ENCODE data around the gene FAM170B.

FAM170B gene

GRCh38 chr10:49123981-49124950 lies 9.6 kb downstream of the FAM170B start:
- Histone ChIP-seq H3K79me2 (ENCODE audit: insufficient read depth, low read length) (no peaks in the 10 kb centered on the region), H3F3A (ENCODE audit: insufficient read depth, low read length) (no peaks in the 10 kb centered on the region), H3K4me2 (ENCODE audit: low read length) (no peak overlapping the region), H3K4me1 (ENCODE audit: insufficient read depth, low read length, severe bottlenecking) (no peaks in the 10 kb centered on the region), H3K9me2 (ENCODE audit: low read depth, low read length) (no peaks in the 10 kb centered on the region), H3K36me3 (ENCODE audit: insufficient read depth, low read length) (no peaks in the 10 kb centered on the region), H3K9ac (ENCODE audit: low read length) (no peak overlapping the region), H3K4me3 (ENCODE audit: low read depth, low read length, poor library complexity, severe bottlenecking) (no peak overlapping the region), H4K20me1 (ENCODE audit: insufficient read depth, low read length) (no peaks in the 10 kb centered on the region), H2AFZ (ENCODE audit: low read length) (no peak overlapping the region), H3K27me3 (ENCODE audit: insufficient read depth, low read length) (no peaks in the 10 kb centered on the region), H3K9me3 (ENCODE audit: low read length) (no peaks in the 10 kb centered on the region), H3K27ac (ENCODE audit: low read depth, low read length, poor library complexity, severe bottlenecking) (no peak overlapping the region)
- TF ChIP-seq, protein P1, sequence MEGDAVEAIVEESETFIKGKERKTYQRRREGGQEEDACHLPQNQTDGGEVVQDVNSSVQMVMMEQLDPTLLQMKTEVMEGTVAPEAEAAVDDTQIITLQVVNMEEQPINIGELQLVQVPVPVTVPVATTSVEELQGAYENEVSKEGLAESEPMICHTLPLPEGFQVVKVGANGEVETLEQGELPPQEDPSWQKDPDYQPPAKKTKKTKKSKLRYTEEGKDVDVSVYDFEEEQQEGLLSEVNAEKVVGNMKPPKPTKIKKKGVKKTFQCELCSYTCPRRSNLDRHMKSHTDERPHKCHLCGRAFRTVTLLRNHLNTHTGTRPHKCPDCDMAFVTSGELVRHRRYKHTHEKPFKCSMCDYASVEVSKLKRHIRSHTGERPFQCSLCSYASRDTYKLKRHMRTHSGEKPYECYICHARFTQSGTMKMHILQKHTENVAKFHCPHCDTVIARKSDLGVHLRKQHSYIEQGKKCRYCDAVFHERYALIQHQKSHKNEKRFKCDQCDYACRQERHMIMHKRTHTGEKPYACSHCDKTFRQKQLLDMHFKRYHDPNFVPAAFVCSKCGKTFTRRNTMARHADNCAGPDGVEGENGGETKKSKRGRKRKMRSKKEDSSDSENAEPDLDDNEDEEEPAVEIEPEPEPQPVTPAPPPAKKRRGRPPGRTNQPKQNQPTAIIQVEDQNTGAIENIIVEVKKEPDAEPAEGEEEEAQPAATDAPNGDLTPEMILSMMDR (IDR thresholded peaks at IDR 0.05; ENCODE audit: low read length) = no peak
- no peak for TF ChIP-seq EZH2 (IDR thresholded peaks at IDR 0.05; ENCODE audit: borderline replicate concordance, low read length)

- Histone ChIP-seq H3K9me2 (ENCODE audit: low read depth, low read length) (no peaks in the 10 kb centered on the region), H3K4me2 (ENCODE audit: low read length) (no peak overlapping the region), H3K36me3 (ENCODE audit: insufficient read depth, low read length) (no peaks in the 10 kb centered on the region), H3K4me1 (ENCODE audit: insufficient read depth, low read length, severe bottlenecking) (no peaks in the 10 kb centered on the region), H3K9ac (ENCODE audit: low read length) (no peak overlapping the region), H4K20me1 (ENCODE audit: insufficient read depth, low read length) (no peaks in the 10 kb centered on the region), H3K79me2 (ENCODE audit: insufficient read depth, low read length) (no peaks in the 10 kb centered on the region), H2AFZ (ENCODE audit: low read length) (no peak overlapping the region), H3F3A (ENCODE audit: insufficient read depth, low read length) (no peaks in the 10 kb centered on the region), H3K4me3 (ENCODE audit: low read depth, low read length, poor library complexity, severe bottlenecking) (no peak overlapping the region), H3K27ac (ENCODE audit: low read depth, low read length, poor library complexity, severe bottlenecking) (no peak overlapping the region), H3K9me3 (ENCODE audit: low read length) (no peaks in the 10 kb centered on the region), H3K27me3 (ENCODE audit: insufficient read depth, low read length) (no peaks in the 10 kb centered on the region)
- TF ChIP-seq, protein P1 (IDR thresholded peaks at IDR 0.05; ENCODE audit: low read length) = no peak
- no peak for TF ChIP-seq EZH2 (IDR thresholded peaks at IDR 0.05; ENCODE audit: borderline replicate concordance, low read length)
Observed at GRCh38 chr10:49120911-49121310, 12.9 kb downstream of the FAM170B start.

DNA sequence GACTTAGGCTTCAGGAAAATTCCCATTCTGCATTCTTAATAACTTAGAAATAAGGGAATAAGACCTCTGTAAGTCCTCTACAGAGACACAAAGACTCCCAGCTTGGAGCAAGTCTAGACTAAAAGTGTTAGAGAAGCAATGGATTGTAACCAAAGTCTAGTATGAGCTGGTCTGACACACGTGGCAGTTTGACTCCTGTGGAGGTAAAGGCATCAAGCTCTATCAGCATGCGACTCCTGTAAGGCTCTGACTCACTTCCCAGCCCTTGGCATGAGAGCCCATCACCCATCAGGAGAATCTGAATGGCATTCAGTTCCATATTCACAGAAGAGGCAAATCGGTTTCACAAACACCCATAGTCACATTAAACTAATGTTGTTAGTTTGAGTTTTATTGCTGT lies 14.1 kb downstream of the FAM170B start:
- Histone ChIP-seq H3K4me1 (ENCODE audit: insufficient read depth, low read length, severe bottlenecking) (no peaks in the 10 kb centered on the region), H3K9ac (ENCODE audit: low read length) (no peak overlapping the region), H2AFZ (ENCODE audit: low read length) (no peak overlapping the region)

More for the DNA sequence above, 14.1 kb downstream of the FAM170B start:
- Histone ChIP-seq H3K9me3 (ENCODE audit: low read length) (no peaks in the 10 kb centered on the region), H3K4me3 (ENCODE audit: low read depth, low read length, poor library complexity, severe bottlenecking) (no peak overlapping the region), H3K27me3 (ENCODE audit: insufficient read depth, low read length) (0 out of 2 replicates have a peak, but pooled peaks cover 2% of the 10 kb centered on the region), H3K27ac (ENCODE audit: low read depth, low read length, poor library complexity, severe bottlenecking) (no peak overlapping the region), H3K79me2 (ENCODE audit: insufficient read depth, low read length) (no peaks in the 10 kb centered on the region), H3K36me3 (ENCODE audit: insufficient read depth, low read length) (no peaks in the 10 kb centered on the region), H3F3A (ENCODE audit: insufficient read depth, low read length) (no peaks in the 10 kb centered on the region), H3K9me2 (ENCODE audit: low read depth, low read length) (no peaks in the 10 kb centered on the region), H4K20me1 (ENCODE audit: insufficient read depth, low read length) (no peaks in the 10 kb centered on the region), H3K4me2 (ENCODE audit: low read length) (no peak overlapping the region)
- TF ChIP-seq, protein P1 (IDR thresholded peaks at IDR 0.05; ENCODE audit: low read length) = no peak
- no peak for TF ChIP-seq EZH2 (IDR thresholded peaks at IDR 0.05; ENCODE audit: borderline replicate concordance, low read length)

Measured in OCI-LY1 (cell line).